Hematopoietic multipotent progenitor cell (in vitro differentiated cells): ENCODE measurements around the gene CTIF. TPM values are rescaled to one million over a fixed set of nuclear protein-coding genes. Genes with fewer than 3 reads are reported as not detected.

Source experiments
- DNase-seq, 3 donors: peaks; one replicate each; pipeline ENCODE4 v3.0.0-alpha.2; 2011 to 2015; ENCODE audit warnings: low read depth in 2 of 3, low spot score in 2 of 3
- total RNA-seq: library from RNA; depleted of rRNA; stranded (reverse); fragments of >200 nt; gene quantifications from one replicate; pipeline ENCODE4 v1.2.3, GENCODE V29; 2012

Gene CTIF
- total RNA-seq, 1 donor: 8.6 TPM

GRCh38 chr18:48675912-48676311, 137.1 kb downstream of the CTIF start:
- DNase-seq: no peak

DNA sequence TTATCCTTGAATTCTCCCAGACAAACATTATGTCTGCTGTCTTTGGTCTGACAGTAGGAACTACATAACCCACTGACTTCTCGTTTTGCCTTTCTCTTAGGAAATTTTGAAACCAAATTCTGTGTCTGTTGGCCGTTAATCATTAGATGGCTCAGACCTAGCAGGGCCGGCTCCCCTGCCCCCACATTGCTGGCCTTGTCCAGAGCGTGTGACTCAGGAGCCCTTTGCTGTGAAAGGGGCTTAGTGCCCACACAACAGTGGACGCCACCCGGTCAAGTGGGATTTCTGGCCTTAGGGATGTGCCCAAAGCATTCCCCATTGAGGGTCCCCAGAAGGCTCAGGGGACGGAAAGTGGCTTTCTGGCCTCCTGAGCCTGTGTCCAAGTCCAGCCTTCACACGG, 137.5 kb downstream of the CTIF start:
- DNase-seq: no peak

DNA sequence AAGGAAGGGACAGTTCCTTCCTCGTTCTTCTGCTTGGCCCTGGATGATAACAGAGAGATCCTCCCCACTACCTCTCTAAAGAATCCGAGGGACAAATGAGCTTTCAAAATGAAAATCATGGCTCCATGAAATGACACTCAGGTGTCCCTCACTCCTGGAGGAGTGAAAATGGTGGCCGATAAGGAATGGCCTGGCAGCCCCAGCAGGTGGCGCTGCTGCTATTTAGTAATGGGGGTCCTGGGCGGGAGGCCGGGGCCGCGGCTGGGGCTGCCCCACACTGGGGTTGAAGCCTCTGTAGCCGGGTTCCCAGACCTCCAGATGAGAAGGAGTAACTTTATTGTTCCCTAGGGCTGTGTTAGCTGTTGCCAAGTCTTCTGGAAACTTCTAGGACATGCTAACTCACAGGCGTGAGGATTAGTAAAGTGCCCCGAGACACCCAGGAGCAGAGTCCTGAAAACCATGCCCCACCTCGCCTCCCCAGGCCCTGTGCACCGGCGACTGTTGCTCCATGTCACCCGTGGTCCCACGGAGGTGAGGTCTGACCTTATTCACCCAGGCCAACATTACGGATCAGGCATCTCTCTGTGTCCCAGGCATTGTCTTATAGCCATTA, 138.0 kb downstream of the CTIF start:
- DNase-seq: peak; percentile 26 to 71 (median 59)

- no peak for DNase-seq
These were observed 139.6 kb downstream of the CTIF start for GRCh38 chr18:48678237-48679115.

- DNase-seq: peak in 1 of 3 donors; percentile 21
These were observed 140.4 kb downstream of the CTIF start for GRCh38 chr18:48679236-48679635.

GRCh38 chr18:48680339-48681250, 141.8 kb downstream of the CTIF start:
- no peak for DNase-seq

GRCh38 chr18:48682768-48683167, 143.9 kb downstream of the CTIF start:
- DNase-seq: no peak

GRCh38 chr18:48683197-48683596, 144.4 kb downstream of the CTIF start:
- no peak for DNase-seq

DNA sequence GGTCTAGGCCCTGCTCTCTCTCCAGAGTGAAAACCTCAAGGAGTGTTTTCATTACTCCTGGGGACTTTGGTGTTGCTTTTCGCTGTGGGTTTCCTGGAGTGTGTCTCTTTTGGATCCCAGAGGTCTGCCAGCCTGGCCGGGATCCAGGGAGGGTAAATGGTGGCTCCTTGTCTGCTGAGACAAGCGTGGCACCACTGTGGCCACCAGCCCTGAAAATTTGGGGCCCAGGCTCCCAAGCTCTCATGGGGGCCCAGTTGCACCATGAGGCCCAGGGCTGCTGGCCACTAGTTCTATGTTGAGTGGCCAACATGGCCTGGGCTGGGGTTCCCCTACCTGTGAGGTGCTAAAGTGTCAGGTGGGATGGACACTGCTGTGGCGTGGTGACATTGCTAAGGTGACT, 144.8 kb downstream of the CTIF start:
- DNase-seq: no peak

DNA sequence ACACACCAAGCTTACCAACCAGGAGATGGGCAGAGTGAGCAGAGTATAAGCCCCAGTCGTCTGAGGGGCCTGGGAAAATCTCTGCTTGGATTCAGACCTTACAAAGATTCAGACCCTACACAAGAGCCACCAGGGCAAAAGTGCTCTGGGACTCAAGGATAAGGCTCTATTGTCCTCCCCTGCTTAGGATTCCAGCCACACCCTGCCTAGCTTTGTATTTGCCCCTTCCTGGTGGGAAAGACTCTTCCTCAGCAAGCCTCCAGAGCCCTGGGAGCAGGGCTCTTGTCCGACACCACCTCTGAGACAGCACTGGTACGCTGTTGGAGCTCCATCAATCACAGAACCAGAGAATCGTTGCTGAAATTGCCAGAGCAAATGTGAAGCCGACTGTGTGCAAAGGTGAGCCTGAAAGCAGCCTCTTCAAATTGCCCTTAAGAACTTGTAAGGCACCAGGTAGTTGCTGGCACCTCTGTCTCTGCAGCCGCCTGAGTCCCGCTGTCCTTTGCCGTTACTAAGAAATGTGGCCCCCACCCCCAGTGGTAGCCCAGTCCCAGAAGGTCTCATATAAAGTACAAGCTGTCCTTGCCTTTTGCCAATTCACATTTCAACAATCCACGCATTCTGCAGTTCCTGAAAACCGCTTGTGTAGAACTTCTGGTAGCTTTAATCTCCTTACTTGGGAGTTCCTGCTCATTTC, 148.7 kb downstream of the CTIF start:
- DNase-seq: no peak

- no peak for DNase-seq
These were observed 150.1 kb downstream of the CTIF start for GRCh38 chr18:48688961-48689360.

- DNase-seq: no peak
These were observed 150.7 kb downstream of the CTIF start for GRCh38 chr18:48689548-48689947.

- DNase-seq: no peak
These were observed 151.7 kb downstream of the CTIF start for GRCh38 chr18:48690494-48690893.

DNA sequence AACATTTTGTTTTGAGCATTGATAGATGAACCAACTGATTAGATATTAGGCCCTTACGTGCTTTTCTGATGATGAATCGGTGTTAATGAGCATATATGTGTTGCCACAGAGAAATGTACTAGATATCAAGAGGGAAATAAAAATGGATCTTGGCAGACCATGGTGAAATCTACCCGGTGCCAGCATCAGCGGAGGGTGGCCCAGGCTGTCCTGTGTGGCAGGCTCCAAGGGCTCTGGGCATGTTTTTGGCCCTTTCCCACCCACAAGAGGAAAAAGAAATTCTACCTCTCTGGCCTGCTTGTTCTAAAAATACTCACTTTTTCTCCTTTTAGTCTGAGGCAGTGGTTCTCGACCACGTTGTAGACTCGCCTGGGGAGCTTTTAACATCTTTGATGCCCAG, 154.2 kb downstream of the CTIF start:
- DNase-seq: no peak

DNA sequence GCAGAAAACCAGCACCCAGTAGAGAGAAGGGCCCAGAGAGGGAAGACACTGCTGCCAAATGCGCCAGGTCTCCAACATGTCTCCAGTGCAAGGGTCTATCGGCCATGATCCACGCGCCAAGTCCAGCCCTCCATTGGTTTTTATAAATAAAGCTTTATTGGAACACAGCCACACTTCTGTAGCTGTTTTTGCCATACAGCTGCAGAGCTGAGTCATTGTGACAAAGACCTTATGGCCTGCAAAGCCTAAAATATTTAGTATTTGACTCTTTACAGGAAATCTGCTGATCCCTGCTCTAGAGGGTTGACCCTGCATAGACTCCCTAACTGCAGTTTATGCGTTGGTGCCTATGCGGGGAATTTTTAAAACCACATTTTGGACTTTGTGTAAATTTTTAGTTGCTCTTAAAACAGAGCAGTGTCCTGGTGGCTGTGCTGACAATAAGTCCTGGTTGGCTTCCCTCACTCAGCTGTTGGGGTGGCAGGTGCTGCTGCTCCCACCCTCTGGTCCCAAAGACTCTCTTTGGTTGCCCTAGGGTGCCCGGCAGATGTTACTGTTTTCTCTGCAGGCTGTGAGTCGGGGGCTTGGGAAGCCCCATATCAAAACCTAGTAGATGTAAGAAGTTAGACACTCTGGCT, 154.9 kb downstream of the CTIF start:
- DNase-seq: no peak

DNA sequence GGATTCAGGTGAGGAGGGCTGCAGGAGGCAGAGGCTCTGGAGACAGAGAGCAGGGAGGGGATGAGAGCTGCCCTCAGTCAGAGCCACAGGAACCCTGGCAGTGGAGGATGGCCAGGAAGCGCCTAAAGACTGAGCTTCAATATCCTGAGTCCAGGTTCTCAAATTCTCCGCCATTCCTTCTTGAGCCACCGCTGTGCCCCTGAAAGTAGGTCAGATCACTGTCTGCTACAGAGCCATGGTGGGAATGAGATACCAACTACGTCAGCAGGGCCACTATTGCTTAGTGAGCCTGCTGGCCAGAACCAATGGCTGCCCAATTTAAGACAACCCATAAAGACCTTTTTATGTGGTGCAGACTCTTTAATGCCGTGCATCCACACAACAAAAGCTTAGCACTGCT, 155.5 kb downstream of the CTIF start:
- DNase-seq: no peak

- DNase-seq: no peak
These were observed 156.8 kb downstream of the CTIF start for GRCh38 chr18:48695671-48696070.

DNA sequence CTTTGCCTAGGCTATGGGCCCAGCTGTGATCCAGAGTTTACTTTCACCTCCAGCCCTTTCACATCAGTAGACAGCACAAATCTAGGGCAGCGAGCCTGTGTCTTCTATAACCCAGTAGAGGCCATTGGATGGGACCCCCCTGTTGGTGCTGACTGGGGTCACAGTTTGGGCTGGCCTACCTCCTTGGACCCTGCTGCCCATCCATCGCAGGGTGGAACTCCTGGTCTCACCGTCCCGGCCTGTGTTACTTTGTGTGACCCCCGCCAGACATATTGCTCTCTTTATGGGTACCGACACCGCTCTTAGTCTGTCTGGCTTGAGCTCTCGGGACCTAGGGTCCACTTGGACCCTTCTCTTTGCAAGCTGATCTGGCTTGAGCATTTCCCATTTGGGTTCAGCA, 157.4 kb downstream of the CTIF start:
- DNase-seq: no peak

- no peak for DNase-seq
These were observed 158.6 kb downstream of the CTIF start for GRCh38 chr18:48697441-48697840.

DNA sequence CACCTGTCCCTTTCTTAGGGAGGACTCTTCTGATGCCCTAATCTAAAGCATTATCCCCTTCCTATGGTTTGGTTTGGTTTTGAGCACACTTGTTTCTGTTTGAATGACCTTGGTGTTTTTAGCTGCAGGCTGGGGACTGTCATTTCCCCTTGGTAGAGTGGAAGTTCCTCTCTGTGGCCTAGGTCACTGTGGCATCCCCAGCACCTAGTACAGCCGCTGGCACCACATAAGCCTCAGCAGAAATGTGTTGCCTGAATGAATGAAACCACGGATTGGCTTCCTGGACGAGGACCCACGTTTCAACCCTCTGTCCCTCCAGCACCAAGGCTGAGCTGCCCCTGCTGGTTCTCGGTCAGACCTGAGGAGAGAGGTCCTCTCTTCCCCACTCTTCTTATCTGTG, 159.9 kb downstream of the CTIF start:
- DNase-seq: peak in 1 of 3 donors; percentile 42
